ENCODE results near the gene STIM2. TPM values are rescaled to one million over a fixed set of nuclear protein-coding genes. Genes with fewer than 3 reads are reported as not detected.

The STIM2 gene
- total RNA-seq, 2 experiments from 2014 or later = 54.6 to 66.3 TPM

GRCh38 chr4:26999689-27000088 lies 139.0 kb downstream of the STIM2 start:
- H3K36me3 Mint-ChIP-seq = peaks cover 26% of the 10 kb centered on the region
- DNase-seq (no peak), ATAC-seq (no peak)
- H3K4me3 Mint-ChIP-seq = no peak overlapping the region
- no peaks in the 10 kb centered on the region for H3K9me3 Mint-ChIP-seq (ENCODE audit: low read depth)
- peaks cover 34% of the 10 kb centered on the region for H3K4me1 Mint-ChIP-seq
- H3K27me3 Mint-ChIP-seq = no peaks in the 10 kb centered on the region
- CTCF ChIA-PET = interaction anchor here (1.2 kb wide), 2 partner anchors 11 to 113 kb away, joined by 3 read pairs; no protein-coding TSS in a partner anchor
- H3K27ac Mint-ChIP-seq = no peak overlapping the region

- Mint-ChIP-seq H3K4me3 (no peak overlapping the region), H3K9me3 (ENCODE audit: low read depth) (no peaks in the 10 kb centered on the region), H3K27me3 (no peaks in the 10 kb centered on the region), H3K36me3 (peaks cover 27% of the 10 kb centered on the region), H3K27ac (no peak overlapping the region), H3K4me1 (peaks cover 36% of the 10 kb centered on the region)
- ATAC-seq = no peak
- CTCF ChIA-PET = interaction anchor here (1.8 to 2.1 kb wide), 3 partner anchors 8 to 114 kb away, joined by 4 to 8 read pairs (median 6); no protein-coding TSS in a partner anchor
- no peak for DNase-seq
These were observed 139.5 kb downstream of the STIM2 start for GRCh38 chr4:27000122-27000521.

- Mint-ChIP-seq H3K4me3 (no peak overlapping the region), H3K27me3 (no peaks in the 10 kb centered on the region), H3K9me3 (ENCODE audit: low read depth) (no peaks in the 10 kb centered on the region), H3K27ac (no peak overlapping the region), H3K36me3 (peaks cover 24% of the 10 kb centered on the region), H3K4me1 (peaks cover 34% of the 10 kb centered on the region)
- ATAC-seq = peak; percentile 63
- CTCF ChIA-PET = interaction anchor here (1.8 to 2.1 kb wide), 3 partner anchors 9 to 114 kb away, joined by 4 to 8 read pairs (median 6); no protein-coding TSS in a partner anchor
- DNase-seq = no peak
These were observed 140.2 kb downstream of the STIM2 start for GRCh38 chr4:27000820-27001219.

- CTCF ChIA-PET = interaction anchor here (1.8 to 2.2 kb wide), 4 partner anchors 9 to 141 kb away, joined by 4 to 8 read pairs (median 7); partner anchors contain the start of gene STIM2
- ATAC-seq (no peak), DNase-seq (no peak)
- H3K27me3 Mint-ChIP-seq = no peaks in the 10 kb centered on the region
- no peak overlapping the region for H3K4me3 Mint-ChIP-seq
- H3K36me3 Mint-ChIP-seq = peaks cover 21% of the 10 kb centered on the region
- no peaks in the 10 kb centered on the region for H3K9me3 Mint-ChIP-seq (ENCODE audit: low read depth)
- peaks cover 33% of the 10 kb centered on the region for H3K4me1 Mint-ChIP-seq
- H3K27ac Mint-ChIP-seq = no peak overlapping the region
These were observed 140.9 kb downstream of the STIM2 start for GRCh38 chr4:27001398-27002164.

GRCh38 chr4:27003642-27004113 lies 143.0 kb downstream of the STIM2 start:
- H3K4me3 Mint-ChIP-seq = peak overlapping the region; percentile 45
- DNase-seq = peak; percentile 52
- CTCF ChIA-PET = interaction anchor here (0.7 to 2.2 kb wide), 2 partner anchors 143 to 541 kb away, joined by 3 to 8 read pairs; partner anchors contain the start of gene STIM2

GRCh38 chr4:27005501-27005900 lies 144.9 kb downstream of the STIM2 start:
- CTCF ChIA-PET = interaction anchor here (1.0 to 4.0 kb wide), 3 partner anchors 12 to 547 kb away, joined by 3 to 13 read pairs (median 3); no protein-coding TSS in a partner anchor
- ATAC-seq (no peak), DNase-seq (no peak)
- H3K4me1 Mint-ChIP-seq = peaks cover 40% of the 10 kb centered on the region
- no peak overlapping the region for H3K27ac Mint-ChIP-seq
- H3K36me3 Mint-ChIP-seq = peaks cover 24% of the 10 kb centered on the region
- no peaks in the 10 kb centered on the region for H3K27me3 Mint-ChIP-seq
- H3K9me3 Mint-ChIP-seq (ENCODE audit: low read depth) = no peaks in the 10 kb centered on the region
- no peak overlapping the region for H3K4me3 Mint-ChIP-seq

More at GRCh38 chr4:27003642-27004113, 143.0 kb downstream of the STIM2 start:
- peaks cover 32% of the 10 kb centered on the region for H3K4me1 Mint-ChIP-seq
- no peaks in the 10 kb centered on the region for H3K9me3 Mint-ChIP-seq (ENCODE audit: low read depth)
- H3K36me3 Mint-ChIP-seq = peaks cover 21% of the 10 kb centered on the region
- H3K27me3 Mint-ChIP-seq = no peaks in the 10 kb centered on the region
- ATAC-seq = peak; percentile 88
- H3K27ac Mint-ChIP-seq = peak overlapping the region; percentile 76

- H3K27ac Mint-ChIP-seq = no peak overlapping the region
- peaks cover 37% of the 10 kb centered on the region for H3K4me1 Mint-ChIP-seq
- no peak for DNase-seq
- ATAC-seq = no peak
- CTCF ChIA-PET = interaction anchor here (1.0 to 4.0 kb wide), 4 partner anchors 12 to 547 kb away, joined by 3 to 13 read pairs (median 4); no protein-coding TSS in a partner anchor
- H3K27me3 Mint-ChIP-seq = no peaks in the 10 kb centered on the region
- H3K9me3 Mint-ChIP-seq (ENCODE audit: low read depth) = no peaks in the 10 kb centered on the region
- no peak overlapping the region for H3K4me3 Mint-ChIP-seq
- H3K36me3 Mint-ChIP-seq = peaks cover 24% of the 10 kb centered on the region
These were observed 145.4 kb downstream of the STIM2 start for GRCh38 chr4:27005905-27006590.

- H3K27me3 Mint-ChIP-seq = no peaks in the 10 kb centered on the region
- no peak overlapping the region for H3K4me3 Mint-ChIP-seq
- CTCF ChIA-PET = interaction anchor here (1.0 to 4.0 kb wide), 3 partner anchors 133 to 548 kb away, joined by 3 to 13 read pairs (median 5); no protein-coding TSS in a partner anchor
- no peak for DNase-seq
- H3K9me3 Mint-ChIP-seq (ENCODE audit: low read depth) = no peaks in the 10 kb centered on the region
- no peak for ATAC-seq
- peaks cover 24% of the 10 kb centered on the region for H3K36me3 Mint-ChIP-seq
- no peak overlapping the region for H3K27ac Mint-ChIP-seq
- H3K4me1 Mint-ChIP-seq = peaks cover 36% of the 10 kb centered on the region
These were observed 146.0 kb downstream of the STIM2 start for GRCh38 chr4:27006646-27007045.

- no peak for ATAC-seq
- no peak overlapping the region for H3K27ac Mint-ChIP-seq
- H3K36me3 Mint-ChIP-seq = peaks cover 22% of the 10 kb centered on the region
- CTCF ChIA-PET = interaction anchor here (1.8 to 4.0 kb wide), 2 partner anchors 150 to 549 kb away, joined by 5 to 13 read pairs; no protein-coding TSS in a partner anchor
- peaks cover 33% of the 10 kb centered on the region for H3K4me1 Mint-ChIP-seq
- no peak for DNase-seq
- H3K9me3 Mint-ChIP-seq (ENCODE audit: low read depth) = no peaks in the 10 kb centered on the region
- no peaks in the 10 kb centered on the region for H3K27me3 Mint-ChIP-seq
- no peak overlapping the region for H3K4me3 Mint-ChIP-seq
These were observed 146.9 kb downstream of the STIM2 start for GRCh38 chr4:27007507-27007906.

- peaks cover 18% of the 10 kb centered on the region for H3K36me3 Mint-ChIP-seq
- CTCF ChIA-PET = interaction anchor here (4.0 kb wide), 1 partner anchor 550 kb away, joined by 13 read pairs; no protein-coding TSS in a partner anchor
- DNase-seq = no peak
- H3K9me3 Mint-ChIP-seq (ENCODE audit: low read depth) = no peaks in the 10 kb centered on the region
- no peak overlapping the region for H3K27ac Mint-ChIP-seq
- no peak overlapping the region for H3K4me3 Mint-ChIP-seq
- H3K27me3 Mint-ChIP-seq = no peaks in the 10 kb centered on the region
- peaks cover 23% of the 10 kb centered on the region for H3K4me1 Mint-ChIP-seq
- no peak for ATAC-seq
These were observed 148.0 kb downstream of the STIM2 start for GRCh38 chr4:27008679-27009078.

GRCh38 chr4:27009539-27009938 lies 148.9 kb downstream of the STIM2 start:
- no peak for ATAC-seq
- Mint-ChIP-seq H3K9me3 (ENCODE audit: low read depth) (no peaks in the 10 kb centered on the region), H3K4me3 (no peak overlapping the region), H3K27ac (no peak overlapping the region), H3K4me1 (peaks cover 14% of the 10 kb centered on the region), H3K27me3 (no peaks in the 10 kb centered on the region), H3K36me3 (peaks cover 12% of the 10 kb centered on the region)
- no peak for DNase-seq
- CTCF ChIA-PET = interaction anchor here (1.2 to 1.9 kb wide), 7 partner anchors 8 to 1023 kb away, joined by 3 to 8 read pairs (median 3); no protein-coding TSS in a partner anchor

- H3K27ac Mint-ChIP-seq = no peak overlapping the region
- CTCF ChIA-PET = interaction anchor here (1.2 to 1.9 kb wide), 9 partner anchors 9 to 1024 kb away, joined by 3 to 9 read pairs (median 3); partner anchors contain the start of gene STIM2
- no peaks in the 10 kb centered on the region for H3K27me3 Mint-ChIP-seq
- H3K4me1 Mint-ChIP-seq = peaks cover 13% of the 10 kb centered on the region
- peaks cover 12% of the 10 kb centered on the region for H3K36me3 Mint-ChIP-seq
- ATAC-seq = peak; percentile 76
- no peaks in the 10 kb centered on the region for H3K9me3 Mint-ChIP-seq (ENCODE audit: low read depth)
- H3K4me3 Mint-ChIP-seq = no peak overlapping the region
- peak; percentile 67 for DNase-seq
These were observed 149.8 kb downstream of the STIM2 start for GRCh38 chr4:27010334-27010940.
